HG02623 (cell line): ENCODE data around the gene HNRNPUL1.
"Not testable (repeated sequence)": the region's sequence is repeated elsewhere in the genome, so short reads cannot be mapped to it uniquely, and the experiment has no call there.

Source experiments
- ATAC-seq: cut with Tn5 transposase; IDR thresholded peaks from one replicate; pipeline ENCODE4 v1.9.1; 2021; ENCODE audit warnings: moderate library complexity; ENCODE audit not compliant: unreplicated experiment

Gene HNRNPUL1

DNA sequence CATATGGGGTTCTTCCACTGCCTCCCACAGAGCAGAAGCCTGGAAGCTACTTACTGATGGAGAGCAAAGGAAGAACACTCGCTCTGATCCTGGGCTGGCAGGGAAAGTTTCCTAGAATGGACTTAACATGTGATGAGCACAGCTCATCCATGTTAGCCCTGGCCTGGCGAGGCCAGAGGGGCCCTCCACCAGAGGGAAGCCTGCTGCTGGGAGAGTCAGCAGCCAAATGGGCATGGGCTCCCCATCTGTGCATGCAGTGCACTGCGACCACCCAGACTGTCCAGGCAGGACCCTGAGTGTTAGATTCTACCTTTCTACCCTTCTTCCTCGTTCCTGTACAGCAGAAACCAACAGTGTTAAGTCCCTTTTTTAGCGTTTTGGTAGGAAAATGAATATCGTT is 8.9 kb downstream of the HNRNPUL1 start:
- ATAC-seq: no peak

GRCh38 chr19:41274802-41275201 is 10.6 kb downstream of the HNRNPUL1 start:
- no peak for ATAC-seq

- ATAC-seq: no peak
Measured at GRCh38 chr19:41276231-41276630, 12.1 kb downstream of the HNRNPUL1 start.

DNA sequence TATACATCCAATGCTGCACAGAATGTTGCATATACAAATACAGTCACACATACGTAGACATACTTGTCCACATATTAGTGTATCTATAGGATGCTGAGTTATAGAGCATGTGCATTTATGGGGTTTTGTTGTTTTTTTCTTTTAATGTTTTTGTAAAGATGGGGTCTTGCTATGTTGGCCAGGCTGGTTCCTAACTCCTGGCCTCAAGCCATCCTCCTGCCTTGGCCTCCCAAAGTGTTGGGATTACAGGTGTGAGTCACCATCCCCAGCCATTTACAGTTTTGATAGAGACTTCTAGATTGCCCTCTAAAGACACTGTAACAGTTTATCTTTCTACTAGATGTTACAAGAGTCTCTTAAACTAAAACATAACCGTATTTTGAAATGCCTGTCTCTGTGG is 14.3 kb downstream of the HNRNPUL1 start:
- ATAC-seq: no peak

GRCh38 chr19:41288673-41289530 is 24.7 kb downstream of the HNRNPUL1 start:
- ATAC-seq: no peak

- ATAC-seq: not testable (repeated sequence)
Measured at GRCh38 chr19:41289814-41290213, 25.6 kb downstream of the HNRNPUL1 start.

GRCh38 chr19:41294393-41294792 is 30.2 kb downstream of the HNRNPUL1 start:
- ATAC-seq: no peak

GRCh38 chr19:41295499-41295898 is 31.3 kb downstream of the HNRNPUL1 start:
- no peak for ATAC-seq

DNA sequence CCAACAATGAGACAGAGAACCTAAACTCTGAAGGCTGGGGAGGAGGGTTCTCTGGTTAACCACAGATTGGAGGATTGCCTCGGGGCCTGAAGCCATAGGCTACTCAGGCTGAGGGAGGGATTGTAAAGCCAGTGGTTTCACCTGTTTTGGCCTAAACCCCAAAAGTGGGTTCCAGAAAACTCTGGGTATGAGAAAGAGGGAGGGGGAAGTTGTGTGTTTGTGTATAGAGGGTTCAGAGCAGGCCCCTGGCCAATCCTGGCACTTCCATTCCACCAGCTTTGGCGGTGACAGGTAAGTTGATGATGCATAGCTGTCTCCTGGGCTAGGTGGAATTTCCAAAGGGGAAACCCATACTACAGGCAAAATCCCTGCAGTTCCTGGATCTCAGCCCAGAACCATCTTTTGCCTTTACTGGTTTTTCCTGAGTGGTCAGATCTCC is 32.3 kb downstream of the HNRNPUL1 start:
- no peak for ATAC-seq

- ATAC-seq: peak; percentile 64
Measured at GRCh38 chr19:41297628-41298347, 33.6 kb downstream of the HNRNPUL1 start.

- no peak for ATAC-seq
Measured at GRCh38 chr19:41298348-41298964, 34.3 kb downstream of the HNRNPUL1 start.

- no peak for ATAC-seq
Measured at GRCh38 chr19:41299046-41299754, 35.0 kb downstream of the HNRNPUL1 start.

- ATAC-seq: no peak
Measured at GRCh38 chr19:41299755-41300089, 35.5 kb downstream of the HNRNPUL1 start.

- ATAC-seq: no peak
Measured at GRCh38 chr19:41300555-41300954, 36.4 kb downstream of the HNRNPUL1 start.

GRCh38 chr19:41302624-41303351 is 38.6 kb downstream of the HNRNPUL1 start:
- ATAC-seq: no peak

DNA sequence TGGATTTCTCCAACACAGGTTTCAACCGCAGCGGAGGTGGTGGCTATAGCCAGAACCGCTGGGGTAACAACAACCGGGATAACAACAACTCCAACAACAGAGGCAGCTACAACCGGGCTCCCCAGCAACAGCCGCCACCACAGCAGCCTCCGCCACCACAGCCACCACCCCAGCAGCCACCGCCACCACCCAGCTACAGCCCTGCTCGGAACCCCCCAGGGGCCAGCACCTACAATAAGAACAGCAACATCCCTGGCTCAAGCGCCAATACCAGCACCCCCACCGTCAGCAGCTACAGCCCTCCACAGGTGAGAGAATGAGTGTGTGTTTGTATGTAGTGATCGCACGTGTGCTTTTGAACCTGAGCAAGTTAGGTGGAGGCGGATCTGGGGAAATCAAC is 39.8 kb downstream of the HNRNPUL1 start:
- no peak for ATAC-seq

- ATAC-seq: no peak
Measured at GRCh38 chr19:41304706-41305483, 40.7 kb downstream of the HNRNPUL1 start.

DNA sequence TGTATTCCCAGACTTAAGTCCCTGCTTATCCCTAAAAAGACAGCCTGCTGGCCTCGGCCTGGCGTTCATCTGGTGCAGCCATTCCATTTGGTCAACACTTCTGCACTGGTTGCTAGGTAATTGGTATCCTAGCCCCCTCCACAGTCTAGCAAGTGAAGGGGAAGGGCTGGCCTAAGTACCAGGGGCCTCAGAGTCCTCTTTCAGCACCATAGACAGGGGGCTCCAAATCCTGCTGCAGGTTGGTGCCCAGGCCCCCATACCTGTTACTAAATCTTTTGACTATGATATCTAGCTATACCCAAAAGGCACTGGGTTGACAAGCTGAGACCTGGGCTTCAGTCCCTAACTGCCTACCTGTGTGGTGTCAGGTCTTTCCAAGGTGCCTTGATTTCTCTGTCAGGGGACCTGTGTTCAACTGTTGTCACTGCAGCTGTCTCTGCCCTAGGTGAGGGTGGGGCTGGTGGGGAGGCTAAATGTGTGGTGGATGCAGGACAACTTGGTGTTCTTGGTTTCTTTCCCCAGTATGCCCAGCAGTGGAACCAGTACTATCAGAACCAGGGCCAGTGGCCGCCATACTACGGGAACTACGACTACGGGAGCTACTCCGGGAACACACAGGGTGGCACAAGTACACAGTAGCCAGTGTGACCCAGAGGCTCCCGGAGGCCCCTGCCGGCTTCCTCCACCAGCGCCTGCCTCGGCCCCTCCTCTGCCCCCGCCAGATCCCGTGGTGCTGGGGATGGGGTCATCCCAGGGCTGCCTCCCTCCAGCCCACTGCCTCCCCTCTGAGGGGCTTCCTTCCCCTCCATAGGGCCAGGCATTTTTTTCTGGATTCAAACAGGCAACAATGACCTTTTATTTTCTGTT is 42.0 kb downstream of the HNRNPUL1 start:
- no peak for ATAC-seq
